Measurements from ENCODE around the gene TBC1D13.
"Not testable (repeated sequence)": the region's sequence is repeated elsewhere in the genome, so short reads cannot be mapped to it uniquely, and the experiment has no call there.

TBC1D13 gene

DNA sequence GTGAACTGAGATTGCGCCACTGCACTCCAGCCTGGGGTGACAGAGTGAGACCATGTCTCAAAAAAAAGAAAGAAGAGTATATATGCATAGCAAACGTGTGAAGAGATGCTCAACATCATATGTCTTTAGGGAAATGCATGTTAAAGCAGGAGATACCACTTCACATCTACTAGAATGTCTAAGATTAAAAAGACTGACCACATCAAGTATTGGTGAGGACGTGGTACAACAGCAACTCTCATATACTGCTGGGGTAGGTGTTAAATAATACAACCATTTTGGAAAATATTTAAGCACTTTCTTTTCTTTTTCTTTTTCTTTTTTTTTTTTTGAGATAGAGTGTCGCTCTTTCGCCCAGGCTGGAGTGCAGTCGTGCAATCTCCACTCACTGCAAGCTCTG lies 1.6 kb upstream of the TBC1D13 start:
- DNase-seq: no peak

DNA sequence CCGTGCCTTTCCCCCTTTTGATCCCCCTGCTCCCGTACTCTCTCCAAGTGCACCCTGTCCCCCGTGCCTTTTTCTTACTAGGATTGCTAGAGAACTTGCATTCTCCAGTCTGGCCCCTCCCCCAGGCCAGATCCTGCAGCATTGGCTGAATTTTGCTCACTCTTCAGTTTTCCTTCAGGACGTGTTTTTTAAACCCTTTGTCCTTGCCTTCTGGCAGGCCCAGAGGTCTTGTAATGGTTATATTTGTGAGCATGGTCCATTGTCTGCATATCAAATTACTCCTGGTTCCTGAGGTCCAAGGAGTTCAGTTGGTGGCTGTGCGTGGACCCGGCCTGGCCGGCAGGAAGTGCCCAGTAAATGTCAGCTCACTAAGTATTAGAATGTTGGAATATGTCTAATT lies 606 bp downstream of the TBC1D13 start:
- no peak for DNase-seq

DNA sequence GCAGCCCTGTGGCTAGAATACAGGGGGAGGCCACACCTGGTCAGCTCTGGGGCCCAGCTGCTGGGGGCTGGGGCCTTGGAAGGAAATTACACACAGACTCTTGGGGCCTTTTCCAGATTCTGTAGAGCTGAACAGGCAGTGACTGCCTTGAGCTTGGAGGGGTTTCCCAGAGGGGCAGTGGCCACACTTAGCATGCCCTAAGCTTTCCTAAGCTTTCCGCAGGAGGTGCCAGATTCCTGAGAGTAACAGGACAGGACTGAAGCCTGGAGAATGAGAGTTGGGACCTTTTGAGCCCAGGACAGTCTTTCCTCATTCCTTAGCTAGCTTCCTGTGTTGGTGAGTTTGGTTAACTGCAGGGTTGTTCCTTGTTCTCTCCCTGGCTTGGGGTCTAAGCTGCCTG lies 1.4 kb downstream of the TBC1D13 start:
- DNase-seq: no peak

DNA sequence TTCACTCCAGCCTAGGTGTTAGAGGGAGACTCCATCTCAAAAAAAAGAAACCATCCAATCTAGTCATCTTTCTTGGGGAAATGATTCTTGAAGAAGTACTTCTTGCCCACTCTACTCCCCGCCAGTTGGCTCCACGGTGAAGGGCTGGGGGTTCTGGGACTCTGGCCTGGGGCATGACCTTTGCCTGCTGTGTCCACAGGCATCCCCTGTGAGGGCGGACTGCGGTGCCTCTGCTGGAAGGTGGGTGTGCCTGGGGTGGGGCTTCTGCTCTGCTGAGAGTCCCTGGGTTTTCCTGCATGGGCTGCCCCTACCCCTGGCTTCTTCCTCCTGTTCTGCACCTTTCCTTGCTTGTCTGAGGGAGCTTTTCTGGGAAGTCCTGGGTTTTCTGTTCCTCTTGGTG lies 3.5 kb downstream of the TBC1D13 start:
- no peak for DNase-seq

DNA sequence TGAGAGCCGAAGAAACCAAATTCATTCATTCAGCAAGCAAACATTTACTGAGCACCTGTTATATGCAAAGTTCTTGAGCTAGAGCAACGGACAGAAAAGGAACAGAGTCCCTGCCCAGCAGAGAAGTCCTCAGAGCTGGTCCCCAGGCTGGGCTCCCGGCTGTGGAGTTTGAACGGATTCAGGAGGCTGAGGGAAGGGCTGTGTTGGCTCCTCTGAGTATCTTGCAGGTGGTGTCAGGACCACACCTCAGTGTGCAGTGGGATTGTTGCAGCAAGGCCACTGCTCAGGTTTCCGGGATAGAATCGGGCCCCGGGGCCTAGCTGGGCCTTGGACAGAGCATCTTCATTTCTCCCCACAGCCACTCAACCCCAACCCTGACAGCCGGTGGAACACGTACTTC lies 5.1 kb downstream of the TBC1D13 start:
- DNase-seq: no peak

DNA sequence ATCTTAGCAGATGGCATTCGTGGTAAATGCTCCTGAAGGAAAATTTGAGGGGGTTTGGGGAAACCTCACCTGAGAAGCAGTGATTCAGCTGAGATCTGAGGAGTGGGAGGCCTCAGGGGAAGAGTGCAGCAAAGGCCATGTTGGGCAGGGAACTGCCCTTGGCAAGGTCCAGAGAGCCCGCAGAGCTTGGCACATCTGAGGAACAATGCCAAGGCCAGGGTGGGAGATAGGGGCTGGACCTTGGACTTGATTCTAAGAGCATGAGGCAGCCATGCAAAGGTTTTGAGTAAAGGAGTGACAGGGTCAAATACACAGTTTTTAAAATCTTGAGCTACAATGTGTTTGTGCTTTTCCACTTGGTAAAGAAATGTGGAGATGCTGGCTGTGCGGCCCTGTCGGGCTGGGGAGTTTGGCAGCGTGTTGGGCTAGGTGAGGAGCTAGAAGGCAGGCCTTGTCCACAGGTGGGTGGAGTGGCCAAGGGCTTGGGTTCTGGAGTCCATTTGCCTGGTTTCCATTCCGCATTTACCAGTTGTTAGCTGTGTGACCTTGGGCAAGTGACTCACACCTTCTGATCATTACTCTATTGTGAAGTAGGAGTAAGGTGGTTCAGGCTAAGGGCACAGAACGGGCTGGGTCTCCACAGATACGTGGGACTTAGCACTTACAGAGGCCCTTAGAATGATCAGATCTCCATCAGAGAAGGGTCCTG lies 6.1 kb downstream of the TBC1D13 start:
- no peak for DNase-seq

DNA sequence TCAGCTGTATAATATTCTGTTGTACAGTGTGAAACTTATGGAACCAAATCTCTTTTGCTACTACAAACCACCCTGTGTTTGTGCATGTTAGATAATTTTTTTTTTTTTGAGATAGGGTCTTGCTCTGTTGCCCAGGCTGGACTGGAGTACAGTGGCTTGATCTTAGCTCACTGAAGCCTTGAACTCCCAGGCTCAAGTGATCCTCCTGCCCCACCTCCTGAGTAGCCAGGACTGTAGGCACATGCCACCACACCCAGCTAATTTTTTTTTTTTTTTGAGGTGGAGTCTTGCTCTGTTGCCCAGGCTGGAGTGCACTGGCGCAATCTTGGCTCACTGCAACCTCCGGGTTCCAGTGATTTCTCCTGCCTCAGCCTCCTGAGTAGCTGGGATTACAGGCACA lies 7.9 kb downstream of the TBC1D13 start:
- not testable (repeated sequence) for DNase-seq

DNA sequence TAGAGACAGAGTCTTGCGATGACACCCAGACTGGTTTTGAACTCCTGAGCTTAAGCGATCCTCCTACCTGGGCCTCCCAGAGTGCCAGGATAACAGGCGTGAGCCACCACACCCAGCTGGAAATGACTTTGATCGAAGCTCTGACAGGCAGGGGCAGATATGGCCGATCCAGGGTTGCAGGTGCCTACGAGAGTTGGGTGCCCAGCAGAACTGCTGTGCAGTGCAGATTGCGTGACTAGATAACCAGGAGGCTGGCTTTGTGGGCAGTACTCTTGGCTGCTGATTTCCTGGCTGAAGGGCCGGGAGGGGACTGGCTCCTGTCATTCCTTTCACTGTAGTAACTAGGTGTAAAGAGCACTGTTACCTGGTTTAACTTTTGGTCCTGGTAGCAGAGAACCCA lies 11.8 kb downstream of the TBC1D13 start:
- no peak for DNase-seq

DNA sequence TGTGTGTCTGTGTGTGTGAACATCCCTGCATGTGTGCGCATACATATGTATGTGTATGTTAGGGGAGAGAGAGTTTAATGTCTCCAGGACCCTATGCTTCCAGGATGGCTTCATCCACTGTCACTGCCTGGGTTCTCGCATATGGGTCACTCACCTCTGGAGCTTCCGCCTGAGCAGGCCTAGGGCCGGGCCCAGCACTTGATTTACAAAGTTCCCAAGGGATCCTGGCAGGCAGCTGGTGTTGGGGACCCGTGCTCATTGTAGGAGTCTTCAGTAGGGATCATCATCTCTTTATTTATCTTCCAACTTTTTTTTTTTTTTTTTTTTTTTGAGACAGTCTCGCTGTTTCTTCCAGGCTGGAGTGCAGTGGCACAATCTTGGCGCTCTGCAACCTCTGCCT lies 13.0 kb downstream of the TBC1D13 start:
- DNase-seq: no peak

DNA sequence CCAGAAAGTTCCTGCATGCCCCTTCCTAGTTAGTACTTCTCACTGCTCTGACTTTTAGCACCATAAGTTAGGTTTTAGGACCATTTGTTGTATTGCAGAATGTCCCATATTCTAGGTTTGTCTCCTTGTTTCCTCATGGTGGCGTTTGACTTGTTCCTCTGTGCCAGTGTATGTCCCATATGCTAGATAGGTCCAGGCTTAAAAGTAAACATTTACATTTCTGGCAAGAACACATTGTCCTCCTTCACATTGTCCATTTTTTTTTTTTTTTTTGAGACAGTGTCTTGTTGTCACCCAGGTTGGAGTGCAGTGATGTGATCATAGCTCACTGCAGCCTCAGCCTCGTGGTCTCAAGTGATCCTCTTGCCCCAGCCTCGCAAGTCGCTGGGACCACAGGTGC lies 15.4 kb downstream of the TBC1D13 start:
- no peak for DNase-seq

DNA sequence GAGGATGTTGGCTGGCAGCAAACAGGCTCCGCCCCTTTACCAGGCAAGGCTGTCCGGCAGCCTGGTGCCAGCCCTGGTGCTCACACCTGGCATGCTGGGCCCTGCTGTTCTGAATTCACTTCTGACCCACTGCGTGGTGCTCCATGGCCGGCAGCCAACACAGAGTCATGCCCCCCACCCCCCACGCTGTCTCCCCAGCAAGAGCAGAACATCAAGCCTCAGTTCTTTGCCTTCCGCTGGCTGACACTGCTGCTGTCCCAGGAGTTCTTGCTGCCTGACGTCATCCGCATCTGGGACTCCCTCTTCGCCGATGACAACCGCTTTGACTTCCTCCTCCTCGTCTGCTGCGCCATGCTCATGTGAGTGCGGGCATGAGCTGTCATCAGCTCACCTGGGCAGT lies 18.6 kb downstream of the TBC1D13 start:
- DNase-seq: no peak

DNA sequence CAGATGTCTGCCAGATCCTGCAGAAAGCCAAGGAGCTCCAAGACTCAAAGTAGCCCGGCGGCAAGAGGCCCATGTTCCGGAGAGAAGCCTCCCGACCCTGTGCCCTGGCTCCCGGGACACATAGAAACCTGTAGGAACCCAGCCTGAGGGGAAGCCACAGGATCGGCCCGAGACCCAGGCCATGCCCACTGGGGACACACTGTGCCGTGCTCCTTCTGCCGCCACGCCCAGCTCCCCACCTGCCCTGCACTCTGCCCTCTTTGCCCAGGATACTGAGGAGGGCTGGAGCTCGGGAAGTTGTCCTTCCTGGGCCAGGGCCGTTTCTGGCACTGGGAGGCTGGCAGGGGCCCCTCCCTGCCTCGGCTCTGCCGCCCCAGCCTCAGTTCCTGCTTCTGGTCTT lies 20.8 kb downstream of the TBC1D13 start:
- DNase-seq: no peak

DNA sequence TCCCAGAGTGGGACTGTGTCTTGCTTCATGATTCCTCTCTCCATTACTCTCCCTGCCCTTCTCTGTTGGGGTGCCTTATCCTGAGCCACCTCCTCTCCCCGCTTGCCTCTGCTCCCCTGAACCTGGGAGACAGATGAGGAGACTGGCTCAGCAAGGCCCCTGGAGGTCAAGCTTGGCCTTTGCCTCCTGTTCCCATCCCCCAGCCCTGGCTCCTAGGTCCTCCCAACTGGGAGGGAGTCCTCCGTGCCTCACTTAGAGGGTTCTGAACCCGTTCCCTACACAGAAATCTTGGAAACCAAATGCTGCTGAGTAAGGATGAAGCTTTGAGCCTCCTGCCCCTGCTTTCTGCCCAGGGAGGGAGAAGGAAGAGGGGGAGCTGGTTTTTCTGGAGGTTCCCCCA lies 21.5 kb downstream of the TBC1D13 start:
- no peak for DNase-seq

DNA sequence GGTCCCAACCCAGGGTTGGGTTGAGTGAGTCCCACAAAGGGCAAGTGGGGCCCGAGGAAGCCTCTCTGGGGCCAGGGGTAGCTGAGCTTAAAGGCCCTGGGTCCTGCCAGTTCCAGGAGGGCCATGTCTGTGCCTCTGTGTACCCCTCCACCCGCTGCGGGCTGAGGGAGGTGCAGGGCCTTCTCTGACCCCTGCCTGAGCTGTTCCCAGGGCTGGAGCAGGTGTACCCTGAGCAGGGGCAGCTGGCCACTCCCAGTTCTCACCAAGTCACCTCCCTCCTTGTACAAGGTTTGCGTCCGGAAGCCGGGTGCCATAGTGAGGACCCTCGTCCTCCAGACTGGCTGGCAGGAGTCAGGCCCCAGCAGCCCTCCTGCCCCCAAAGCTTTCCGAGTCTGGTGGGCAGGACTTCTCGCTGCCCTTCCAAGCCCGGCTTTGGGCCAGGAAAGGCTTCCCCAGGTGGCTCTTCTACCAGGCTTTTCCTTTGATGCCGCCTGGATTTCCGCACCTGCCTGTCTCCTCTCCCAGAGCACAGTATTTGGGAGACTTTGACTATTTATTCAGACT lies 22.1 kb downstream of the TBC1D13 start:
- DNase-seq: no peak

DNA sequence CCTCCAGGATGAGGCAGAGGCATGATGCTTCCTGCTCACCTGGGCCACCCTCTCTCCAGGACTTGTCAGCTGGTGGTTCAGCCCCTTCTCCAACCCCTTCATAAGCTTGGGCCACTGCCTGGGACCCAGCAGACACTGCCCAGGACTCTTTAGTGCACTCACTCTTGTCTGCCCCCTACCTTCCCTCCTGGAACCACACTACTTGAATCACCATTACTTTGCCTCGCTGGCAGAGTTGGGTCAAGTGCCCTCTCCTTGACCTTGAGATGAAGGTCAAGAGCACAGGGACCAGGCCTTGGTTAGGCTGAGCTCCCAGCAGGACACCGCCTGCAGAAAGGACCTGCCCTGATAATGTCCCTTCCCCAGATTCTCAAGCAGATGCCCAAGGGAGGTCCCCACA lies 22.8 kb downstream of the TBC1D13 start:
- DNase-seq: no peak

DNA sequence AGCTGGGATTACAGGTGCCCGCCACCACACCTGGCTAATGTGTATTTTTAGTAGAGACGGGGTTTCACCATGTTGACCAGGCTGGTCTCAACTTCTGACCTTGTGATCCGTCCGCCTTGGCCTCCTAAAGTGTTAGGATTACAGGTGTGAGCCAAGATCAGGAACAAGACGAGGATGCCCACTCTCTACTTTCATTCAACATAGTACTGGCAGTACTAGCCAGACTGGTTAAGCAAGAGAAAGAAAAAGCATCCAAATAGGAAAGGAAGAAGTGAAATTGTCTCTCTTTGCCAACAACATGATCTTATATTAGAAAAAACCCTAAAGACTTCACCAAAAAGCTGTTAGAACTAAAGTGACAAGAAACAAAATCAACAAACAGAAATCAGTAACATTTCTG lies 23.8 kb downstream of the TBC1D13 start:
- DNase-seq: no peak

DNA sequence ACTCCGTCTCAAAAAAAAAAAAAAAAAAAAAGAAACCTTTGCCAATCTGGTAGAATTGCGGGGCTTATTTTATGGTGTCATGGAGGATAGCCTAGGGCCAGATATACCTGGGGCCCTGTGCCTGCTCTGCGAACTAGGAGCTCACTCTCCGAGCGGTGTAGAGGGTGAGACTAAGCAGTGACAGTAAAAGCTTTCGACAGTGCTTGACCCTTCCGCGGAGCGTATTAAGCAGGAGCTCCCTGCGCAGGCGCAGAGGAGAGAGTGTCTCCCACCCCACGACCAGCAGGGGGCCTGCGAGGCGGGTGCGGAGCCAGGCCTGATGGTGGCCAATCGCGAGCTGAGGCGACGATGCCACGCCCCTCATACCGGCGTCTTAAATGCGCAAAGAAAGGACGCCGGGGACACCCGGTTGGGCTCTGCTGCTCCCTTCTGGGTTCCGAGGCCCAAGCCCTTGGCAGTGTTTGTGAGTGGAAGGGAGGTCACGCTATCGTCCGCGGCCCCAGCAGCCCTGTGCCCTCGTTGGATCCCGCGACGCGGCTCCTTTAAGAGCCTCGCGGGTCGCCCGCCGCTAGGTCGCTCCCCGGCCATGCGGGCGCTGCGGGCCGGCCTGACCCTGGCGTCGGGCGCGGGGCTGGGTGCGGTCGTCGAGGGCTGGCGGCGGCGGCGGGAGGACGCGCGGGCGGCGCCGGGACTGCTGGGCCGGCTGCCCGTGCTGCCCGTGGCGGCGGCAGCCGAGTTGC lies 31.2 kb downstream of the TBC1D13 start, which contains the start of gene ENDOG:
TSS of gene ENDOG (plus strand) at position 402 of the 740 bp plus-strand sequence. CDS start at position 587, 185 bp downstream.
- DNase-seq: peak; percentile 89 to 96

DNA sequence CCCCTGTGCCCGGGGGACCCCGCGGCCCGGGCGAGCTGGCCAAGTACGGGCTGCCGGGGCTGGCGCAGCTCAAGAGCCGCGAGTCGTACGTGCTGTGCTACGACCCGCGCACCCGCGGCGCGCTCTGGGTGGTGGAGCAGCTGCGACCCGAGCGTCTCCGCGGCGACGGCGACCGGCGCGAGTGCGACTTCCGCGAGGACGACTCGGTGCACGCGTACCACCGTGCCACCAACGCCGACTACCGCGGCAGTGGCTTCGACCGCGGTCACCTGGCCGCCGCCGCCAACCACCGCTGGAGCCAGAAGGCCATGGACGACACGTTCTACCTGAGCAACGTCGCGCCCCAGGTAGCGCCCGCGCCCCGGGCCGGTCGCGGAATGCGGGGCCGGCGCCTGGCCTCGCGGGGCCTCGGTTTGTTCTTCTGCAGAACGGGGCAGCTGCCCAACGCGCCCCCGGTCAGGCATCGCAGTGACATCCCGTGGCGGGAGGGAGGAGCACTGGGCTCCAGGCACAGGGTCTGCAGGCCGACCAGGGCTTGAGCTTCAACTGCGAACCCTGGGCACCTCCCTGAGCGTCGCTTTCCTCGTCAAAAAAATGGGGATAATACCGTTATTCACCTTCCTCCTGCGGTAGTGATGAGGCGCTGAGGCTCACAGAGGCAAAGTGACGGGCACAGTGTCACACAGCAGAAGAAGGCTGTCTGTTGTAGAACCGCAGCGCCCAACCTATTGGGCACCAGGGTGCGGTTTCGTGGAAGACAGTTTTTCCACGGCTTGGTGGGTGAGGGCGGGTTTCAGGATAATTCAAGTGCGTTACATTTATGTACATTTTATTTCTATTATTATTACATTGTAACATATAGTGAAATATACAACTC lies 32.0 kb downstream of the TBC1D13 start:
- peak in 1 of 2 experiments; percentile 49 for DNase-seq

DNA sequence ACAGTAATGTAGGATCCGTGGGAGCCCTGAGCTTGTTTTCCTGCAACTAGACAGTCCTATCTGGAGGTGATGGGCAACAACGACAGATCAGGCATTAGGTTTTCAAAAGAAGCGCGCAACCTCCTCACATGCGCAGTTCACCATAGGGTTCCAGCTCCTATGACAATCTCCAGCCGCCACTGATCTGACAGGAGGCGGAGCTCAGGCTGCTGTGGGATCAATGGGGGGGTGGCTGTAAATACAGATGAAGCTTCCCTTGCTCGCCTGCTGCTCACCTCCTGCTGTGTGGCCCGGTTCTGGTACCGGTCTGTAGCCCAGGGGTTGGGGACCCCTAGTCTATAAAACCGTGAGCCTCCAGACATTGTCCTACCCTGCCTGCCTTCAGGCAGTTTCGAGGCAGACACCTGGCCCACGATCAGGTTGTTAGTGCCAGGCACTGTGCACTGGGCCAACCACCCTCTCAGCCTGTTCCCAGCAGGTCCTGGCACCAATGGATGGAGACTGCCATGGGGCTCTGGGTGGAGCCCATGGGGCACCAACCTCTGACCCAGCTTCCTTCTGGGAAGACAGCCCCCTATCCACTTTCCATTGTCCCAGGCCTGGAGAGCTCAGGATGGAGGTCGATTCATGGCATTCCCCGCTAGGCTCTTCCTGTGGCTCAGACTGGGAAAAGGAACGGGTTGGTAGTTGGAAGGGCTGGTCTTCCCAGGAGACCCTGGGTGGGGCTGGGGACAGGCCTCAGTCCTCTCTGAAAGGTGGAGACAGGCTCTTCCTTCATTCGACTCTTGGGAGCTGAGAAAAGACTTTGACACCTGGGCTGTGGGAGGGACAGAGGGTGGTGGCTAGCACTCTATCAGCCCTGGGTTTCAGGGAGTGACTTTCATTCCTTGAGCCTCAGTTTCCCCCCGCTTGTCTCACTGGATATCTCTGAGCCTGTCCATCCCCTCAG lies 32.9 kb downstream of the TBC1D13 start:
- peak; percentile 39 to 63 for DNase-seq

DNA sequence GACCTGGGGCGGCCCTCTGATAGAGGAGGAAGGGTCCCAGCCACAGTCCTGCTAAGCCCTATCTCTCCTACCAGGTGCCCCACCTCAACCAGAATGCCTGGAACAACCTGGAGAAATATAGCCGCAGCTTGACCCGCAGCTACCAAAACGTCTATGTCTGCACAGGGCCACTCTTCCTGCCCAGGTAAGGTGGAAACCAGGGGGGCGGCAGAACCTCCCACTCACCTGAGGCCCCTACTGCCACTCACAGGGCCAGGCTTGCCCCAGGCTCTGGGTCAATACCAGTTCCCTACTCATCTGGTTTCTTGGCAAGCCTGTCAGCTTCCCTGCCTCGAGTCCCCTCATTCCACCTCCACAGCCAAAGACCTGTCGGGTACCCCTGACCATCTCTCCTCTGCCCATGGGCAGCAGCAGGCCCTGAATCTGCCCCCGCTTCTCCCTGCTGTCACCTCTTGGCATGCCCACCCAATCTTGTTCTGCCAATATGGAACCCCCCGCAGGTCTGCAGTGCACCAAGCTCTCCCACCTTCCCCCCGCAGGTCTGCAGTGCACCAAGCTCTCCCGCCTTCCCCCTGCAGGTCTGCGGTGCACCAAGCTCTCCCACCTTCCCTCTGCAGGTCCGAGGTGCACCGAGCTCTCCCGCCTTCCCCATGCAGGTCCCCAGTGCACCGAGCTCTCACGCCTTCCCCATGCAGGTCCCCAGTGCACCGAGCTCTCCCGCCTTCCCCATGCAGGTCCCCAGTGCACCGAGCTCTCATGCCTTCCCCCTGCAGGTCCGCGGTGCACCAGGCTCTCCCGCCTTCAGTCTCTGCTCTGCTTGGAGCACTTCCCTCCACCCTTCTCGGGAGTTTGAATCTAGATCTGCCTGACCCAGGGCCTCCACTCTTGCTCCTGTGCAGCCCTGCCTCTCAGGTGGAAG lies 33.9 kb downstream of the TBC1D13 start:
- DNase-seq: no peak
